Measurements from ENCODE around the gene WDR86. TPM values are rescaled to one million over a fixed set of nuclear protein-coding genes. Genes with fewer than 3 reads are reported as not detected.

WDR86 gene
- total and polyA plus RNA-seq, 7 experiments from 2014 or later, result 0.24 to 9.7 (median 2.3) TPM; not detected in 3

- Mint-ChIP-seq H3K4me1 (peaks cover 6 to 18% (median 12%) of the 10 kb centered on the region in 7 donors), H3K27ac (no peak overlapping the region), H3K4me3 (no peak overlapping the region), H3K27me3 (peaks cover 5 to 29% (median 12%) of the 10 kb centered on the region in 5 donors), H3K36me3 (peaks cover 0 to 7% (median 0%) of the 10 kb centered on the region in 5 donors), H3K9me3 (peaks cover 0 to 2% (median 0%) of the 10 kb centered on the region in 11 donors)
- ATAC-seq (no peak), DNase-seq (no peak)
- no peak overlapping the region for H3K4me3 ChIP-seq (ENCODE audit: low read length)
- POLR2A ChIA-PET, result no interaction called here
- intact Hi-C loops (cut with micrococcal nuclease), result no loop called here
- no peak overlapping the region for H3K27ac ChIP-seq (ENCODE audit: low read depth, low read length)
- CTCF ChIA-PET, result interaction anchor here (1.1 kb wide), 1 partner anchor 18 kb away, joined by 3 read pairs; no protein-coding TSS in a partner anchor
- peaks cover 8 to 11% of the 10 kb centered on the region in 2 donors for H3K4me1 ChIP-seq (ENCODE audit: control insufficient read depth in 2 of 2, insufficient read depth in 2 of 2, low read length in 2 of 2)
- H3K36me3 ChIP-seq (ENCODE audit: control insufficient read depth in 2 of 3, insufficient read depth in 3 of 3, low read length in 3 of 3), result no peaks in the 10 kb centered on the region
- H3K27me3 ChIP-seq (ENCODE audit: control insufficient read depth in 2 of 2, insufficient read depth in 2 of 2, low read length in 2 of 2), result peaks cover 0 to 6% of the 10 kb centered on the region in 2 donors
- no peaks in the 10 kb centered on the region for H3K9me3 ChIP-seq (ENCODE audit: control insufficient read depth in 2 of 3, low read length in 3 of 3)
These were observed 23.3 kb downstream of the WDR86 start for GRCh38 chr7:151386301-151387160.

- Mint-ChIP-seq H3K4me1 (peaks cover 6 to 19% (median 14%) of the 10 kb centered on the region in 7 donors), H3K27me3 (peaks cover 5 to 33% (median 12%) of the 10 kb centered on the region in 5 donors), H3K4me3 (no peak overlapping the region), H3K36me3 (peaks cover 0 to 7% (median 0%) of the 10 kb centered on the region in 5 donors), H3K9me3 (peaks cover 0 to 2% (median 0%) of the 10 kb centered on the region in 11 donors), H3K27ac (no peak overlapping the region)
- H3K4me1 ChIP-seq (ENCODE audit: control insufficient read depth in 2 of 2, insufficient read depth in 2 of 2, low read length in 2 of 2), result peaks cover 12 to 18% of the 10 kb centered on the region in 2 donors
- H3K27ac ChIP-seq (ENCODE audit: low read depth, low read length), result no peak overlapping the region
- POLR2A ChIA-PET, result no interaction called here
- no peaks in the 10 kb centered on the region for H3K9me3 ChIP-seq (ENCODE audit: control insufficient read depth in 2 of 3, low read length in 3 of 3)
- intact Hi-C loops (cut with micrococcal nuclease), result no loop called here
- DNase-seq, result no peak
- H3K27me3 ChIP-seq (ENCODE audit: control insufficient read depth in 2 of 2, insufficient read depth in 2 of 2, low read length in 2 of 2), result peaks cover 0 to 6% of the 10 kb centered on the region in 2 donors
- CTCF ChIA-PET, result no interaction called here
- no peak overlapping the region for H3K4me3 ChIP-seq (ENCODE audit: low read length)
- ATAC-seq, result no peak
- H3K36me3 ChIP-seq (ENCODE audit: control insufficient read depth in 2 of 3, insufficient read depth in 3 of 3, low read length in 3 of 3), result no peaks in the 10 kb centered on the region
These were observed 24.1 kb downstream of the WDR86 start for GRCh38 chr7:151385626-151386300.

- peaks cover 5 to 32% (median 11%) of the 10 kb centered on the region in 5 donors for H3K27me3 Mint-ChIP-seq
- Histone ChIP-seq H3K27me3 (ENCODE audit: control insufficient read depth in 2 of 2, insufficient read depth in 2 of 2, low read length in 2 of 2) (peaks cover 0 to 6% of the 10 kb centered on the region in 2 donors), H3K36me3 (ENCODE audit: control insufficient read depth in 2 of 3, insufficient read depth in 3 of 3, low read length in 3 of 3) (no peaks in the 10 kb centered on the region), H3K4me1 (ENCODE audit: control insufficient read depth in 2 of 2, insufficient read depth in 2 of 2, low read length in 2 of 2) (peaks cover 12 to 19% of the 10 kb centered on the region in 2 donors), H3K27ac (ENCODE audit: low read depth, low read length) (no peak overlapping the region), H3K9me3 (ENCODE audit: control insufficient read depth in 2 of 3, low read length in 3 of 3) (no peaks in the 10 kb centered on the region), H3K4me3 (ENCODE audit: low read length) (no peak overlapping the region)
- ChIA-PET CTCF (no interaction called here), POLR2A (no interaction called here)
- ATAC-seq, result no peak
- no peak for DNase-seq
- no peak overlapping the region for H3K27ac Mint-ChIP-seq
- no peak overlapping the region for H3K4me3 Mint-ChIP-seq
- H3K4me1 Mint-ChIP-seq, result peaks cover 6 to 15% (median 9%) of the 10 kb centered on the region in 7 donors
- intact Hi-C loops (cut with micrococcal nuclease), result loop anchor here (5.0 kb wide), 2 partner anchors 62 to 247 kb away; no protein-coding TSS in a partner anchor
- H3K36me3 Mint-ChIP-seq, result peaks cover 0 to 7% (median 0%) of the 10 kb centered on the region in 5 donors
- peaks cover 0 to 2% (median 0%) of the 10 kb centered on the region in 11 donors for H3K9me3 Mint-ChIP-seq
These were observed 24.8 kb downstream of the WDR86 start for GRCh38 chr7:151384776-151385625.

- CTCF ChIA-PET, result no interaction called here
These were observed 25.5 kb downstream of the WDR86 start for GRCh38 chr7:151384352-151384697.

GRCh38 chr7:151383638-151384351, 26.0 kb downstream of the WDR86 start:
- intact Hi-C loops (cut with micrococcal nuclease), result loop anchor here (5.0 kb wide), 2 partner anchors 64 to 249 kb away; no protein-coding TSS in a partner anchor
- Histone ChIP-seq H3K36me3 (ENCODE audit: control insufficient read depth in 2 of 3, insufficient read depth in 3 of 3, low read length in 3 of 3) (peaks cover 0 to 2% (median 0%) of the 10 kb centered on the region in 3 experiments), H3K4me1 (ENCODE audit: control insufficient read depth in 2 of 2, insufficient read depth in 2 of 2, low read length in 2 of 2) (peaks cover 12 to 19% of the 10 kb centered on the region in 2 donors), H3K27me3 (ENCODE audit: control insufficient read depth in 2 of 2, insufficient read depth in 2 of 2, low read length in 2 of 2) (peaks cover 0 to 6% of the 10 kb centered on the region in 2 donors), H3K27ac (ENCODE audit: low read depth, low read length) (no peak overlapping the region), H3K4me3 (ENCODE audit: low read length) (no peak overlapping the region), H3K9me3 (ENCODE audit: control insufficient read depth in 2 of 3, low read length in 3 of 3) (no peaks in the 10 kb centered on the region)
- ATAC-seq (no peak), DNase-seq (no peak)
- POLR2A ChIA-PET, result interaction anchor here (0.5 kb wide), 1 partner anchor 15 kb away, joined by 3 read pairs; no protein-coding TSS in a partner anchor
- peak overlapping the region in 2 of 10 donors; percentile 8 to 40 for H3K4me3 Mint-ChIP-seq
- H3K9me3 Mint-ChIP-seq, result peaks cover 0 to 2% (median 0%) of the 10 kb centered on the region in 11 donors
- H3K36me3 Mint-ChIP-seq, result peaks cover 0 to 7% (median 0%) of the 10 kb centered on the region in 5 donors
- CTCF ChIA-PET, result interaction anchor here (1.3 kb wide), 1 partner anchor 65 kb away, joined by 4 read pairs; no protein-coding TSS in a partner anchor
- peaks cover 4 to 29% (median 6%) of the 10 kb centered on the region in 5 donors for H3K27me3 Mint-ChIP-seq
- no peak overlapping the region for H3K27ac Mint-ChIP-seq
- peaks cover 6 to 13% (median 9%) of the 10 kb centered on the region in 7 donors for H3K4me1 Mint-ChIP-seq

More at GRCh38 chr7:151384352-151384697, 25.5 kb downstream of the WDR86 start:
- H3K9me3 Mint-ChIP-seq, result peaks cover 0 to 2% (median 0%) of the 10 kb centered on the region in 11 donors
- Histone ChIP-seq H3K4me3 (ENCODE audit: low read length) (no peak overlapping the region), H3K27me3 (ENCODE audit: control insufficient read depth in 2 of 2, insufficient read depth in 2 of 2, low read length in 2 of 2) (peaks cover 0 to 6% of the 10 kb centered on the region in 2 donors), H3K9me3 (ENCODE audit: control insufficient read depth in 2 of 3, low read length in 3 of 3) (no peaks in the 10 kb centered on the region), H3K4me1 (ENCODE audit: control insufficient read depth in 2 of 2, insufficient read depth in 2 of 2, low read length in 2 of 2) (peaks cover 12 to 19% of the 10 kb centered on the region in 2 donors), H3K27ac (ENCODE audit: low read depth, low read length) (no peak overlapping the region), H3K36me3 (ENCODE audit: control insufficient read depth in 2 of 3, insufficient read depth in 3 of 3, low read length in 3 of 3) (no peaks in the 10 kb centered on the region)
- peak overlapping the region in 2 of 10 donors; percentile 8 to 40 for H3K4me3 Mint-ChIP-seq
- ATAC-seq (no peak), DNase-seq (no peak)
- peaks cover 6 to 13% (median 9%) of the 10 kb centered on the region in 7 donors for H3K4me1 Mint-ChIP-seq
- peaks cover 0 to 7% (median 0%) of the 10 kb centered on the region in 5 donors for H3K36me3 Mint-ChIP-seq
- intact Hi-C loops (cut with micrococcal nuclease), result loop anchor here (5.0 kb wide), 2 partner anchors 63 to 248 kb away; no protein-coding TSS in a partner anchor
- POLR2A ChIA-PET, result interaction anchor here (0.5 kb wide), 1 partner anchor 16 kb away, joined by 3 read pairs; no protein-coding TSS in a partner anchor
- H3K27ac Mint-ChIP-seq, result no peak overlapping the region
- H3K27me3 Mint-ChIP-seq, result peaks cover 5 to 29% (median 6%) of the 10 kb centered on the region in 5 donors

All from naive thymus-derived CD4-positive, alpha-beta T cell (primary cell).